ENCODE measurements around the gene CRELD2. TPM values are rescaled to one million over a fixed set of nuclear protein-coding genes. Genes with fewer than 3 reads are reported as not detected.

CRELD2 gene
- total RNA-seq, 4 donors from 2014 or later = 50.3 to 244 (median 154) TPM

- Histone ChIP-seq H3K9me3 (no peaks in the 10 kb centered on the region), H3K36me3 (peaks cover 0 to 10% of the 10 kb centered on the region in 2 donors), H3K27me3 (no peaks in the 10 kb centered on the region), H3K4me1 (peaks cover 37 to 62% of the 10 kb centered on the region in 2 donors), H3K4me3 (replicated peaks in 1 of 3) (no peak overlapping the region), H3K27ac (peak overlapping the region in 1 of 3 donors; percentile 61)
- intact Hi-C loops (cut with DNase I) = loop anchor here (2.0 to 10.0 kb wide), 4 partner anchors 62 to 285 kb away; no protein-coding TSS in a partner anchor
- WGBS, 2 donors = 73 to 76% methylated on average over 2 to 18 of the region's 21 CpGs
- TF ChIP-seq CTCF (IDR thresholded peaks at IDR 0.05) (no peak), POLR2A (IDR thresholded peaks at IDR 0.05) (no peak)
- DNase-seq = peak in 1 of 2 donors; percentile 34
Observed at GRCh38 chr22:49929994-49930575, 11.7 kb downstream of the CRELD2 start.

GRCh38 chr22:49930596-49931412 lies 12.4 kb downstream of the CRELD2 start:
- Histone ChIP-seq H3K27me3 (no peaks in the 10 kb centered on the region), H3K4me3 (replicated peaks in 1 of 3) (no peak overlapping the region), H3K9me3 (no peaks in the 10 kb centered on the region), H3K4me1 (peaks cover 37 to 63% of the 10 kb centered on the region in 2 donors), H3K36me3 (peaks cover 0 to 4% of the 10 kb centered on the region in 2 donors), H3K27ac (peak overlapping the region; percentile 71 to 96 (median 96))
- intact Hi-C loops (cut with DNase I) = no loop called here
- TF ChIP-seq POLR2A (IDR thresholded peaks at IDR 0.05) (peak in 1 of 2 donors; percentile 80), CTCF (IDR thresholded peaks at IDR 0.05) (peak; percentile 55 to 89 (median 80))
- peak; percentile 90 to 91 for DNase-seq
- WGBS, 2 donors = 39 to 40% methylated on average over 1 to 10 of the region's 14 CpGs

- Histone ChIP-seq H3K27ac (peak overlapping the region; percentile 96 to 99 (median 96)), H3K4me3 (replicated peaks in 1 of 3) (peak overlapping the region in 1 of 3 donors; percentile 44), H3K36me3 (no peaks in the 10 kb centered on the region), H3K27me3 (no peaks in the 10 kb centered on the region), H3K9me3 (no peaks in the 10 kb centered on the region), H3K4me1 (peaks cover 51 to 79% of the 10 kb centered on the region in 2 donors)
- peak; percentile 86 to 88 for DNase-seq
- WGBS, 2 donors = 42% methylated on average over 8 to 21 of the region's 27 CpGs
- TF ChIP-seq CTCF (IDR thresholded peaks at IDR 0.05) (no peak), POLR2A (IDR thresholded peaks at IDR 0.05) (peak; percentile 10 to 77)
- intact Hi-C loops (cut with DNase I) = loop anchor here (2.0 kb wide), 1 partner anchor 37 kb away; no protein-coding TSS in a partner anchor
Observed at GRCh38 chr22:49933236-49934159, 15.1 kb downstream of the CRELD2 start.

GRCh38 chr22:49934160-49934890 lies 15.9 kb downstream of the CRELD2 start:
- DNase-seq = peak; percentile 94 to 96
- intact Hi-C loops (cut with DNase I) = loop anchor here (2.0 kb wide), 1 partner anchor 36 kb away; no protein-coding TSS in a partner anchor
- 20 to 44% methylated on average over 5 to 6 of the region's 24 CpGs for WGBS, 2 donors

More at GRCh38 chr22:49934160-49934890, 15.9 kb downstream of the CRELD2 start:
- Histone ChIP-seq H3K4me1 (peaks cover 51 to 81% of the 10 kb centered on the region in 2 donors), H3K36me3 (no peaks in the 10 kb centered on the region), H3K4me3 (replicated peaks in 1 of 3) (peak overlapping the region in 2 of 3 donors; percentile 24 to 44), H3K27me3 (no peaks in the 10 kb centered on the region), H3K27ac (peak overlapping the region; percentile 96 to 99 (median 96)), H3K9me3 (no peaks in the 10 kb centered on the region)
- TF ChIP-seq POLR2A (IDR thresholded peaks at IDR 0.05) = peak in 1 of 2 donors; percentile 85
- TF ChIP-seq CTCF (IDR thresholded peaks at IDR 0.05) = no peak

Measured in thyroid gland (tissue), 4 donors.